HG03025 (cell line): ENCODE data around the gene NCAPG.
"Not testable (repeated sequence)": the region's sequence is repeated elsewhere in the genome, so short reads cannot be mapped to it uniquely, and the experiment has no call there.

Experiments
- ATAC-seq: cut with Tn5 transposase; IDR thresholded peaks from one replicate; pipeline ENCODE4 v1.9.1; 2021; ENCODE audit warnings: mild to moderate bottlenecking, moderate library complexity; ENCODE audit not compliant: unreplicated experiment, low FRiP score

The NCAPG gene

GRCh38 chr4:17788956-17789355 lies 21.8 kb upstream of the NCAPG start:
- ATAC-seq, result no peak

- ATAC-seq, result no peak
These were observed 16.0 kb upstream of the NCAPG start for GRCh38 chr4:17794730-17795129.

GRCh38 chr4:17797808-17798207 lies 13.0 kb upstream of the NCAPG start:
- ATAC-seq, result no peak

GRCh38 chr4:17805580-17806155 lies 5.1 kb upstream of the NCAPG start:
- ATAC-seq, result no peak

GRCh38 chr4:17807446-17807845 lies 3.3 kb upstream of the NCAPG start:
- no peak for ATAC-seq

- no peak for ATAC-seq
These were observed 1.1 kb upstream of the NCAPG start for GRCh38 chr4:17809667-17810066.

GRCh38 chr4:17811078-17811603 lies 362 bp downstream of the NCAPG start:
- peak; percentile 28 for ATAC-seq

- no peak for ATAC-seq
These were observed 1.3 kb downstream of the NCAPG start for GRCh38 chr4:17812125-17812524.

- ATAC-seq, result no peak
These were observed 2.0 kb downstream of the NCAPG start for GRCh38 chr4:17812801-17813200.

- ATAC-seq, result no peak
These were observed 3.4 kb downstream of the NCAPG start for GRCh38 chr4:17814140-17814539.

GRCh38 chr4:17816142-17816541 lies 5.4 kb downstream of the NCAPG start:
- no peak for ATAC-seq

- ATAC-seq, result peak; percentile 85
These were observed 6.2 kb downstream of the NCAPG start for GRCh38 chr4:17817027-17817426.

- no peak for ATAC-seq
These were observed 13.3 kb downstream of the NCAPG start for GRCh38 chr4:17823871-17824669.

- ATAC-seq, result no peak
These were observed 35.5 kb downstream of the NCAPG start for GRCh38 chr4:17846266-17846665.

- not testable (repeated sequence) for ATAC-seq
These were observed 39.5 kb downstream of the NCAPG start for GRCh38 chr4:17850295-17850694.

- no peak for ATAC-seq
These were observed 41.2 kb downstream of the NCAPG start for GRCh38 chr4:17851959-17852358.

- ATAC-seq, result no peak
These were observed 43.3 kb downstream of the NCAPG start for GRCh38 chr4:17854036-17854435.

GRCh38 chr4:17859793-17860406 lies 49.1 kb downstream of the NCAPG start:
- ATAC-seq, result no peak

GRCh38 chr4:17861906-17862305 lies 51.1 kb downstream of the NCAPG start:
- ATAC-seq, result not testable (repeated sequence)

GRCh38 chr4:17865866-17866363 lies 55.1 kb downstream of the NCAPG start:
- no peak for ATAC-seq

- ATAC-seq, result no peak
These were observed 56.0 kb downstream of the NCAPG start for GRCh38 chr4:17866810-17867209.
